ENCODE data around the gene SHC2.
"Not testable (repeated sequence)": the region's sequence is repeated elsewhere in the genome, so short reads cannot be mapped to it uniquely, and the experiment has no call there.

SHC2 gene

GRCh38 chr19:491146-491741 lies 30.4 kb upstream of the SHC2 start:
- DNase-seq (ENCODE audit: low spot score), result no peak

- DNase-seq (ENCODE audit: low spot score), result no peak
Observed at GRCh38 chr19:489418-490196, 28.8 kb upstream of the SHC2 start.

GRCh38 chr19:488505-489417 lies 27.9 kb upstream of the SHC2 start:
- peak; percentile 93 for DNase-seq (ENCODE audit: low spot score)

GRCh38 chr19:485583-486236 lies 24.9 kb upstream of the SHC2 start:
- no peak for DNase-seq (ENCODE audit: low spot score)

- DNase-seq (ENCODE audit: low spot score), result no peak
Observed at GRCh38 chr19:485077-485476, 24.2 kb upstream of the SHC2 start.

- no peak for DNase-seq (ENCODE audit: low spot score)
Observed at GRCh38 chr19:484494-484893, 23.7 kb upstream of the SHC2 start.

GRCh38 chr19:483332-484072 lies 22.7 kb upstream of the SHC2 start:
- no peak for DNase-seq (ENCODE audit: low spot score)

- no peak for DNase-seq (ENCODE audit: low spot score)
Observed at GRCh38 chr19:482186-483041, 21.6 kb upstream of the SHC2 start.

GRCh38 chr19:481100-481499 lies 20.3 kb upstream of the SHC2 start:
- not testable (repeated sequence) for DNase-seq (ENCODE audit: low spot score)

- no peak for DNase-seq (ENCODE audit: low spot score)
Observed at GRCh38 chr19:480016-480855, 19.4 kb upstream of the SHC2 start.

GRCh38 chr19:478976-479375 lies 18.1 kb upstream of the SHC2 start:
- no peak for DNase-seq (ENCODE audit: low spot score)

- DNase-seq (ENCODE audit: low spot score), result no peak
Observed at GRCh38 chr19:478236-478903, 17.5 kb upstream of the SHC2 start.

GRCh38 chr19:475360-475759 lies 14.5 kb upstream of the SHC2 start:
- no peak for DNase-seq (ENCODE audit: low spot score)

- no peak for DNase-seq (ENCODE audit: low spot score)
Observed at GRCh38 chr19:474126-475078, 13.6 kb upstream of the SHC2 start.

GRCh38 chr19:472005-472858 lies 11.4 kb upstream of the SHC2 start:
- DNase-seq (ENCODE audit: low spot score), result no peak

- DNase-seq (ENCODE audit: low spot score), result no peak
Observed at GRCh38 chr19:470701-471100, 9.9 kb upstream of the SHC2 start.

- DNase-seq (ENCODE audit: low spot score), result no peak
Observed at GRCh38 chr19:469833-470232, 9.0 kb upstream of the SHC2 start.
